Testis (tissue), 2 donors: ENCODE measurements around the gene ST6GALNAC2.

Experiments used
- CTCF ChIP-seq, 3 experiments: fragments of 450-650 bp in 2 of 3; fragments of 200-600 bp in 1 of 3; sonication (generic) in 1 of 3; IDR thresholded peaks; one replicate each; pipeline ENCODE4 v1.5.1; 2016 to 2019; ENCODE audit warnings: antibody characterized with exemption in 3 of 3, mild to moderate bottlenecking in 2 of 3, moderate library complexity in 1 of 3
- POLR2A ChIP-seq: fragments of 450-650 bp; IDR thresholded peaks from one replicate; pipeline ENCODE4 v1.6.1; 2017; ENCODE audit warnings: antibody characterized with exemption, mild to moderate bottlenecking, moderate library complexity

- TF ChIP-seq CTCF (IDR thresholded peaks at IDR 0.05) (no peak), POLR2A (no peak)
Measured at GRCh38 chr17:76617838-76618237, 32.2 kb upstream of the ST6GALNAC2 start.
